Thoracic aorta (tissue), 2 donors: Measurements from ENCODE around the gene STK32A. TPM values are rescaled to one million over a fixed set of nuclear protein-coding genes. Genes with fewer than 3 reads are reported as not detected.

Source experiments
- ATAC-seq: fragments of 150-250 bp; one replicate; pipeline ENCODE4 v1.8.0; 2017; ENCODE audit warnings: low read depth; ENCODE audit not compliant: insufficient number of reproducible peaks, low FRiP score
- DNase-seq: peaks from one replicate; pipeline ENCODE4 v3.0.0-alpha.2; 2020; ENCODE audit warnings: low spot score
- H3K27ac ChIP-seq, 2 donors: fragments of 200-600 bp; sonication (generic); 1 replicate in 1 of 2; 2 replicates in 1 of 2; pipeline ENCODE4 v1.5.1; 2016; ENCODE audit warnings: mild to moderate bottlenecking in 2 of 2, moderate library complexity in 2 of 2
- H3K27me3 ChIP-seq: fragments of 200-600 bp; sonication (generic); replicated peaks from 2 replicates; pipeline ENCODE4 v1.6.0; 2016; ENCODE audit warnings: mild to moderate bottlenecking; ENCODE audit not compliant: insufficient read depth
- H3K36me3 ChIP-seq: fragments of 200-600 bp; sonication (generic); one replicate; pipeline ENCODE4 v1.5.1; 2016
- H3K4me1 ChIP-seq, 2 donors: fragments of 200-600 bp; sonication (generic); 1 replicate in 1 of 2; 2 replicates in 1 of 2; pipeline versions ENCODE4 v1.5.1 to v1.6.0; 2016; ENCODE audit warnings: low read depth in 2 of 2, mild to moderate bottlenecking in 1 of 2; ENCODE audit not compliant: control insufficient read depth in 1 of 2
- H3K4me3 ChIP-seq: fragments of 200-600 bp; sonication (generic); 2 replicates; pipeline ENCODE4 v1.5.1; 2016; ENCODE audit warnings: mild to moderate bottlenecking
- H3K9me3 ChIP-seq: fragments of 200-600 bp; sonication (generic); 2 replicates; pipeline ENCODE4 v1.5.1; 2016
- total RNA-seq, 2 donors: library from RNA; depleted of rRNA; stranded (reverse); fragments of >200 nt; gene quantifications; one replicate each; pipeline versions ENCODE4 v1.1.0 to v1.2.3, GENCODE V29; 2016
- TF ChIP-seq, protein P1 (sequence below): fragments of 200-600 bp; sonication (generic); IDR thresholded peaks from one replicate; pipeline ENCODE4 v1.5.1; 2019; ENCODE audit warnings: antibody characterized with exemption

STK32A gene
- total RNA-seq, 2 donors from 2014 or later: 8.0 to 9.5 TPM

DNA sequence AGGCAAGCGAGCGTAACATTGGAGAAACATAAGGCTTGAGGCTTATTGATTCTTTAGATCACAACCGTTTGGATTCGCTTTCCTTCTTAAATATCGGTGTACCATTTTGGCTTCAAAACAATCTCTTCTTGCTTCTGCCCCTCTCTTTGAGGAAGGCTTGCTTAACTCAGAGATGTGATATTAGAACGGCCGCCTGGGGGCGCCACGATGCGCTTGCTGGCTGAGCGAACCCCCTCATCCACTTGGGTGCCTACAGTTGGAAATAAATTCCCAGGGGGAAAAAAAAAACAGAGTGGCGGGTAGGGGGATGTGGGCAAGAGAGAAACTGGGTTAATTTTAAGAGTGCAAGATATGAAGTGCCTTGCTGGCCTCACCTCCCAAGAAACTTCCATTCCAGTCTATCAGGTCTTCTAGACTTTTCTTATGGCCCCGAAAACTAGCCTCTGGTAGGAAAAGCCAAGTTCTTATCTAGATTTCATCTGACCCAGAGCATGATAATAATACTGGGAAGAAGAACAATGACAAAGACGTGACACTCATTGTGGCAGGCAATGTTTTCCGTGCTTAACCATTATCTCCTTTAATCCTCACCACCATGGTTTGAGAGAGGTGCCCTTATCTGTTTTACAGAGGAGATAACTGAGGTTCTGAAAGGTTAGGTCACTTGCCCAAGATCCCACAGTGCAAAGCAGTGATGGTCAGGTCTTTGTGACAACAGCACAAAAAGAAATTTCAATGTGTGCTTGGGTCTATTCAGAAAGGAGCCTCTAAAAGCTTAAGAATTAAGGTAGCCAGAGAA lies 159.2 kb downstream of the STK32A start:
- ATAC-seq: no peak
- Histone ChIP-seq H3K4me1 (no peaks in the 10 kb centered on the region), H3K4me3 (no peak overlapping the region), H3K27ac (peak overlapping the region; percentile 19 to 27), H3K27me3 (no peaks in the 10 kb centered on the region), H3K36me3 (peaks cover 57% of the 10 kb centered on the region), H3K9me3 (no peaks in the 10 kb centered on the region)
- TF ChIP-seq, protein P1, sequence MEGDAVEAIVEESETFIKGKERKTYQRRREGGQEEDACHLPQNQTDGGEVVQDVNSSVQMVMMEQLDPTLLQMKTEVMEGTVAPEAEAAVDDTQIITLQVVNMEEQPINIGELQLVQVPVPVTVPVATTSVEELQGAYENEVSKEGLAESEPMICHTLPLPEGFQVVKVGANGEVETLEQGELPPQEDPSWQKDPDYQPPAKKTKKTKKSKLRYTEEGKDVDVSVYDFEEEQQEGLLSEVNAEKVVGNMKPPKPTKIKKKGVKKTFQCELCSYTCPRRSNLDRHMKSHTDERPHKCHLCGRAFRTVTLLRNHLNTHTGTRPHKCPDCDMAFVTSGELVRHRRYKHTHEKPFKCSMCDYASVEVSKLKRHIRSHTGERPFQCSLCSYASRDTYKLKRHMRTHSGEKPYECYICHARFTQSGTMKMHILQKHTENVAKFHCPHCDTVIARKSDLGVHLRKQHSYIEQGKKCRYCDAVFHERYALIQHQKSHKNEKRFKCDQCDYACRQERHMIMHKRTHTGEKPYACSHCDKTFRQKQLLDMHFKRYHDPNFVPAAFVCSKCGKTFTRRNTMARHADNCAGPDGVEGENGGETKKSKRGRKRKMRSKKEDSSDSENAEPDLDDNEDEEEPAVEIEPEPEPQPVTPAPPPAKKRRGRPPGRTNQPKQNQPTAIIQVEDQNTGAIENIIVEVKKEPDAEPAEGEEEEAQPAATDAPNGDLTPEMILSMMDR: peak; percentile 35
- DNase-seq: no peak

DNA sequence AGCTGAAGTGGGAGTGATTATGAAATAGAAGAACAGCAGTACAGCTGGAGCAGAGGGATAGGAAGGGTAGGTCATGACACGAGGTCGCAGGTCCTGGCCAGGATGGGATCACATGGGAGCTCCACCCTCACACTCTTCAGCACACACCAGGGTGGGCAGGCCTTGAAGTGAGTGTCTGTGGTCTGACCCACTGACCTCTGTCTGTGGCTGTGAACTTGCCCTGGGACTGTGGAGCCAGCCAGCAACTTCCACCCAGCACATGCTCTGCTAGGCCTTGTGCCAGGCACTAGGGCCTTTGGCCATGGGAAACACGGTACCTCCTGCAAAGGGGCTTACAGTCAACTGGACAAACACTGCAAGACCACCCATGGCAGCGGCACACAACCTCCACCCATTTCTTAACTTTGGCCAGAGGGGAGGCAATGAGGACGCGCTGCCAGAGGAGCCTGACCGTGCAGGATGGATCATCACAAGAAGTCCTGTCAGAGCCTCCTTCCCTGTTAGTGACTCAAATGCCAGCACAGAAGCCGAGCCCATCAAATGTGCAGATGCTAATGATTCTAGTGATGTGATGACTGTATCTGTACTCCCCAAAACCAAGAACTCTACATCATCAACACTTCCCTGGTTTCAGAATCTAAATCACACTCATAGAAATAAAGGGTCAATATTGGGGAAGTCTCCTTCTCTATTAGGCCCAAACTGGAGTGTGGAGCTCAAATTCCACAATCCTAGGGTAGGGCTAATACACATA lies 161.4 kb downstream of the STK32A start:
- Histone ChIP-seq H3K9me3 (no peaks in the 10 kb centered on the region), H3K27me3 (no peaks in the 10 kb centered on the region), H3K4me1 (peaks cover 0 to 7% of the 10 kb centered on the region in 2 donors), H3K36me3 (peaks cover 73% of the 10 kb centered on the region), H3K27ac (no peak overlapping the region), H3K4me3 (no peak overlapping the region)
- DNase-seq (no peak), ATAC-seq (no peak)
- TF ChIP-seq, protein P1: no peak

DNA sequence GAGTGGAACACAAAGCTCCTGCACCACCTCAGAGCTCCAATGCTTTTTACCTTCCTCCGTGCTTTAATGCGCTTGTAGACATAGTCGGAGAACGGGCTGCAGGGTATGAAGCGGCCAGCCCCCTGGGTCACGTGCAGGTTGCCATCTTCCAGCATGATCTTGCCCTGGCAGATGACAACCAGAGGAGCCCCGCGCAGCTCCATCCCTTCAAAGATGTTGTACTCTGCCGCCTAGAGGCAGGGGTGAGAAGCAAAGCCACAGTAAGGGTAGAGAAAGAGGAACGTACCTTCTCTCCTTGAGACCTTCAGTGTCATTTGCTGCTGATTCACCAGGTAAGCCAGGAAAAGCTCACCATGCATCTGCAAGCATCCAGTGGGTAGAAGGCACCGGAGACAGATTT lies 162.8 kb downstream of the STK32A start:
- ATAC-seq (no peak), DNase-seq (no peak)
- no peaks in the 10 kb centered on the region for H3K27me3 ChIP-seq
- peaks cover 1 to 10% of the 10 kb centered on the region in 2 donors for H3K4me1 ChIP-seq
- H3K36me3 ChIP-seq: peaks cover 77% of the 10 kb centered on the region
- no peak overlapping the region for H3K27ac ChIP-seq
- no peaks in the 10 kb centered on the region for H3K9me3 ChIP-seq
- no peak overlapping the region for H3K4me3 ChIP-seq
- TF ChIP-seq, protein P1: no peak

DNA sequence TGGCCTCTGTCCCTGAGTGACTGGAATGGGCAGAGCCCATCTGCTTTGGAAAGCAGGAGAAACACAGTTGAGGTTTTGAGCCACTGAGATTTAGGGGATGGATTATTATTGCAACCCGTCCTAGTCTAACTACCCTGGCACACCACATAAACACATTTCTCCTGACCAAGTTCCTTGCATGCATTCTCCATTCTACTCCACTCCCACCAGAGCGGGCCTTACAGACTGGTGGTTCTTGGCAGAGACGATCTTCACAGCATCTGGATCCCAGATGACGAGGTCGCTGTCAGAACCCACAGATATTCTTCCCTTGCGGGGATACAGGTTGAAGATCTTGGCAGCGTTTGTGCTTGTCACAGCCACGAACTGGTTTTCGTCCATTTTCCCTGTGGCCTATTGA lies 164.0 kb downstream of the STK32A start:
- peaks cover 13 to 22% of the 10 kb centered on the region in 2 donors for H3K4me1 ChIP-seq
- H3K9me3 ChIP-seq: no peaks in the 10 kb centered on the region
- TF ChIP-seq, protein P1: no peak
- H3K4me3 ChIP-seq: no peak overlapping the region
- no peaks in the 10 kb centered on the region for H3K27me3 ChIP-seq
- H3K36me3 ChIP-seq: peaks cover 66% of the 10 kb centered on the region
- no peak overlapping the region for H3K27ac ChIP-seq
- DNase-seq (no peak), ATAC-seq (no peak)

DNA sequence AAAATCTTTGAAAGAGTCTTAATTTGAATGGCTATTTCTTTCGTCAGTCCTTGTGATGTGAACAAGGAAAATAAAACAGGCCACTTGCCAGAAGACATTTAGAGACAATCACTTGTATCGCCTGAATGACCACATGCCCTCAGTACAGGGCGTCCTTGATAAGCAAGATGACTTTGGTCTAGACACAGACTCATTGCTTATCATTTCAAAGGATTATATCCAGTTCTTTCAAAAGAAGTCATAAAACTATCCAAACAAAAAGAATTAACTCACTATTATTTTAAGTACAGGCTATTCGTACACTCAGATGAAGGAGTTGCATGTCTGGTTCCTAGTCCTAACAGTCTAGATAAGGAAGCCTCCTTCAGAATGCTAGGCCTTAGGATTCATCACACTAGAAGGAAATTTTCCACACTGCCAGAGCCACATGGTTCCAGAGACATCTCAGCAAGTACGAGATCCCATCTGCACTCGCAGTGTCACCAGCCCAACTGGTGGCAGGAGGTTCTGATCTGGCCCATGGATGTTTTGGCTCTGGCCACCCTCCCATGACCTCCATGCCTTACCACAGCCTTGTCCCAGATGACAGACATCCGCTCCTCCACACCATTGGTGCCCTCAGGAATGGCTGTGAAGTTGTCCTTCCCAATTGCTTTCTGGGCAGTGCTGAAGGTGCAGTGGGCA lies 165.4 kb downstream of the STK32A start:
- no peaks in the 10 kb centered on the region for H3K27me3 ChIP-seq
- H3K27ac ChIP-seq: peak overlapping the region; percentile 20 to 53
- peaks cover 22 to 34% of the 10 kb centered on the region in 2 donors for H3K4me1 ChIP-seq
- peaks cover 54% of the 10 kb centered on the region for H3K36me3 ChIP-seq
- no peak for DNase-seq
- no peak for ATAC-seq
- TF ChIP-seq, protein P1: no peak
- no peak overlapping the region for H3K4me3 ChIP-seq
- H3K9me3 ChIP-seq: no peaks in the 10 kb centered on the region
